ENCODE data around the gene RSBN1L.

DNA sequence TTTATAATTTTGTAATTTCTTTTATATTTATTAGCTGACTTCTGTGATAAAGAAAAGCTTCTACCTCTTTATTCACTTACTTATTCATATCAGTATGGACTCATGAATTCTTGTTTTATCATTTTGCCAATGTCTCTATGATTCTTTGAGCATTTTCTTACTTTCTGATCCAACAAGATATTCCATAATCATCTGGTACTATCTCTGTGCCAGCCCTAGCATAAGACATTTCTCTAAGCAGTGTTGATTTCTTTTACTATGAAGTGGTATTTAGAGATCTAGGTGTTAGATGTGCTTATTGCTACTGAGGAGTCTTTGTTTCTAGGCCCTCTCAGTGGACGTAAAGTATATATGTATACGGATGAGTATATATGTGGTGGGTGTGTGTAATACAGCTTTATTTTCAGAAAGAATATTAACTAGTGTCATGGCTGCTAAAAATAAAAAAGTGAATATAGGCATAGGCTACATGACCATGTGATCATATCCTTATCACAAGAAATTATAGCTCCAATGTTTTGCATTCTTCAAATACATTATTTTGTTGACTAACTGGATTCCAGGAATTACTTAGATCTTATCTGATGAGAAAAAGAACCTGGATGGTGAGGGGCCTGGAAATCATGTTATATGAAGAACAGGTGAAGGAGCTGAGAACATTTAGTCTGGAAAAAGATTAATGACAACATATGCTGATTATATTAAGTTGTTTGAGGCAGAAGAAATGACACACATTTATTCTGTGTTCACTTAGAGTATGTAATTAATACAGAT, 115.4 kb downstream of the RSBN1L start:
- TF ChIP-seq, protein P1, sequence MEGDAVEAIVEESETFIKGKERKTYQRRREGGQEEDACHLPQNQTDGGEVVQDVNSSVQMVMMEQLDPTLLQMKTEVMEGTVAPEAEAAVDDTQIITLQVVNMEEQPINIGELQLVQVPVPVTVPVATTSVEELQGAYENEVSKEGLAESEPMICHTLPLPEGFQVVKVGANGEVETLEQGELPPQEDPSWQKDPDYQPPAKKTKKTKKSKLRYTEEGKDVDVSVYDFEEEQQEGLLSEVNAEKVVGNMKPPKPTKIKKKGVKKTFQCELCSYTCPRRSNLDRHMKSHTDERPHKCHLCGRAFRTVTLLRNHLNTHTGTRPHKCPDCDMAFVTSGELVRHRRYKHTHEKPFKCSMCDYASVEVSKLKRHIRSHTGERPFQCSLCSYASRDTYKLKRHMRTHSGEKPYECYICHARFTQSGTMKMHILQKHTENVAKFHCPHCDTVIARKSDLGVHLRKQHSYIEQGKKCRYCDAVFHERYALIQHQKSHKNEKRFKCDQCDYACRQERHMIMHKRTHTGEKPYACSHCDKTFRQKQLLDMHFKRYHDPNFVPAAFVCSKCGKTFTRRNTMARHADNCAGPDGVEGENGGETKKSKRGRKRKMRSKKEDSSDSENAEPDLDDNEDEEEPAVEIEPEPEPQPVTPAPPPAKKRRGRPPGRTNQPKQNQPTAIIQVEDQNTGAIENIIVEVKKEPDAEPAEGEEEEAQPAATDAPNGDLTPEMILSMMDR (IDR thresholded peaks at IDR 0.05; ENCODE audit: low read depth, low read length) = no peak
- TF ChIP-seq POLR2A (IDR thresholded peaks at IDR 0.05; ENCODE audit: extremely low read depth, insufficient read length) = no peak
